ENCODE results near the gene SMYD3.

Gene SMYD3

GRCh38 chr1:246069581-246069980 lies 437.5 kb downstream of the SMYD3 start:
- no peak overlapping the region for H3K27ac ChIP-seq (ENCODE audit: low read length)
- no peaks in the 10 kb centered on the region for H3K36me3 ChIP-seq (ENCODE audit: control insufficient read depth in 1 of 2, insufficient read depth in 2 of 2, low read length in 2 of 2)
- no peak overlapping the region for H3K4me3 ChIP-seq (ENCODE audit: low read depth in 1 of 2, low read length in 2 of 2)
- no peaks in the 10 kb centered on the region for H3K9me3 ChIP-seq (ENCODE audit: control insufficient read depth in 1 of 2, low read length in 2 of 2)
- H3K27me3 ChIP-seq (ENCODE audit: low read depth, low read length) = no peaks in the 10 kb centered on the region
- peaks cover 0 to 2% of the 10 kb centered on the region in 2 donors for H3K4me1 ChIP-seq (ENCODE audit: control insufficient read depth in 1 of 2, insufficient read depth in 2 of 2, low read length in 2 of 2)

DNA sequence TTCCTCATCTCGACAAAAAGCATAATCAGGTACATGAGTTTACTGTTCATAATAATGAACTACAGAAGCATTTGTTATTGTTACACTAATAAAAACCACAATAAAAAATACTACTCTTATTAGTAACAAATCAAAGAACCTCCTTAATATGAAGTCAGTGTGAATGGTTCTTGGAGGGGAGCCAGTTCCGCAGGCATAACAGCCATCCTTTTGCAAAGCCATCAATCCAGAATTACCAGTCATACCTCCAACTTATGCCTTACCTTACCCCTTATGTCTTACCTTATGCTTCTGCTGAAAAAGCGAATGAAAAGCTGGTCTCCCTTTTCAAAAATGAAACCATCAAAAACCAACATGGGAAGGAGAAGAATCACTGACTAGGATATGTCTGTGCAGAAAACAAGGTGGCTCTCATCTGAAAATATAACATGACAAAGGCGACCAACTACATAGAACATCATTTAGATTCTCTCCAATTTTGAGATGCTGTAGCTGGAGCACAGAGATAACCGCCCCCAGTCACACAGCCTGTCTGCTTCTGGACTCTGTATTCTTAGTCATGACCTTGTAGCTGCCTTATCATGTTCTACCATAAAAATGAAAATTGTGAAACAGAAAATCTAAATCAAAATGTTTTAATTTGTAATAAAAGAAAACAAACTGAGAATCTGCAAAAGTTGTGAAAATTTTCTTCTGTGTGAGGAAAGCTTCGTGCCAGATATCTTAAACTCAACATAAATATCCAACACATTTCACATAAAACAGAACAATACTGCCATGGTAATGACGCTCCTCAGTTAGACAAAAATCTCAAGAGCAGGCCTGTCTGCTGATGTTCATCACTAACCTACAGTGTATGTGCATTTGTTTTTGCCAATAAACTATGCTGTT lies 438.2 kb downstream of the SMYD3 start:
- no peak overlapping the region for H3K4me3 ChIP-seq (ENCODE audit: low read depth in 1 of 2, low read length in 2 of 2)
- H3K9me3 ChIP-seq (ENCODE audit: control insufficient read depth in 1 of 2, low read length in 2 of 2) = no peaks in the 10 kb centered on the region
- H3K27ac ChIP-seq (ENCODE audit: low read length) = no peak overlapping the region
- peaks cover 0 to 5% of the 10 kb centered on the region in 2 donors for H3K4me1 ChIP-seq (ENCODE audit: control insufficient read depth in 1 of 2, insufficient read depth in 2 of 2, low read length in 2 of 2)
- no peaks in the 10 kb centered on the region for H3K27me3 ChIP-seq (ENCODE audit: low read depth, low read length)
- H3K36me3 ChIP-seq (ENCODE audit: control insufficient read depth in 1 of 2, insufficient read depth in 2 of 2, low read length in 2 of 2) = no peaks in the 10 kb centered on the region

- Histone ChIP-seq H3K36me3 (ENCODE audit: control insufficient read depth in 1 of 2, insufficient read depth in 2 of 2, low read length in 2 of 2) (no peaks in the 10 kb centered on the region), H3K4me1 (ENCODE audit: control insufficient read depth in 1 of 2, insufficient read depth in 2 of 2, low read length in 2 of 2) (peaks cover 0 to 5% of the 10 kb centered on the region in 2 donors), H3K27ac (ENCODE audit: low read length) (no peak overlapping the region), H3K4me3 (ENCODE audit: low read depth in 1 of 2, low read length in 2 of 2) (no peak overlapping the region), H3K27me3 (ENCODE audit: low read depth, low read length) (no peaks in the 10 kb centered on the region), H3K9me3 (ENCODE audit: control insufficient read depth in 1 of 2, low read length in 2 of 2) (no peaks in the 10 kb centered on the region)
Observed at GRCh38 chr1:246068217-246068512, 438.9 kb downstream of the SMYD3 start.

DNA sequence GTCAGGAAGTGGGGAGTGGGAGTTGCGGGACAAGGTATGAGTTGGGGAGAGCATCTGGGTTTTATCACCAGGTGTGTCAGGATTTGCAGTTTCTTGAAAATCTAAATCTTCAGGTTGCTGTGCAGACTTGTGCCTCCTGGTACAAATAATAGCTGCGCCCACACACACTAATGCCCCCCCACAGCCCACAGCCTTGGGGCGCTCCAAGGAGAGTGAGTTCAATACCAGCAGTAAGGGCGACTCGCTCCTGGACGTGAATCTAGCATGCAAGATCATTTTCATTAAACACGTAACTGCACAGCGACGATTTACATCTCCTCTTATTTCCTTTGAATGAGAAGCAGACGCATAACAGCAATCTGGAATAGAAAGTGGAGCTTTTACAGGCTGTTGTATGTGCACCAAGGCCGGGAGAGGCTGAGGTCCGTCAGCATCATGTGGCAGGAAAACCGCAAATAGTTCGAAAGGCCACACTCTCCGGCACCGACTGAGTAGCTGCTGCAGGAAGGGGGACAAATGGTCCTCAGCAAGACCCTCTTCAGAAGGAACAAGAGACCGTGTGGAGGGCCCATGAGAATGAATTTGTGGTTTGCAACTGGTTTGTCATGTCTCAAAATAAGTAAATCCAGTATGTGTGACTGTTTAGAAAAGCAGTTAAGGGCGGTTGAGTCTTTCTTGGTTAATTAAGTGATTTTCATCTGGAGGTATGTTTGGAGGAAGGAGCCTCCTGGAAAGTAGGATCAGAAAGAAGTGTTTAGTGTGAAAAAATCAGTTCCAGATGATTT lies 439.5 kb downstream of the SMYD3 start:
- Histone ChIP-seq H3K4me1 (ENCODE audit: control insufficient read depth in 1 of 2, insufficient read depth in 2 of 2, low read length in 2 of 2) (peaks cover 0 to 5% of the 10 kb centered on the region in 2 donors), H3K36me3 (ENCODE audit: control insufficient read depth in 1 of 2, insufficient read depth in 2 of 2, low read length in 2 of 2) (no peaks in the 10 kb centered on the region), H3K27me3 (ENCODE audit: low read depth, low read length) (no peaks in the 10 kb centered on the region), H3K9me3 (ENCODE audit: control insufficient read depth in 1 of 2, low read length in 2 of 2) (no peaks in the 10 kb centered on the region), H3K27ac (ENCODE audit: low read length) (no peak overlapping the region), H3K4me3 (ENCODE audit: low read depth in 1 of 2, low read length in 2 of 2) (no peak overlapping the region)

DNA sequence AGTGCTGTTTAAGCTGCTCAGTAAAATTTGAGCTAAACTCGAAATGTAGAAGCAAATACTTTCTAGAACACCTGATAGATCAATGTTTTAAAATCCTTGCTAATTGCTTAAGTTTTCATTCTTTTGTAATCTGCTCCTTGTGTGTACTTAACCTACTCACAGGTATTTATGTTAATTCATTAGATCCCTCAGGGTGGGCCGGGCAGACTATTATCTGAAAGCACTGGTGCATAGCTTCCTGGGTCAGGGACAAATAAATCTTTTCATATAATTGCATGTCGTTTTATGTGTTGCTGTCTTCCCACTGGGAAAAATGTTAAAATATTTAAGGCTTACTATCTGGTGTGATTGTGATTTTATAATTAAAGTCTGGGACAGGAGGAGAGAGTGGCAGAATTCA lies 440.5 kb downstream of the SMYD3 start:
- Histone ChIP-seq H3K4me1 (ENCODE audit: control insufficient read depth in 1 of 2, insufficient read depth in 2 of 2, low read length in 2 of 2) (peaks cover 0 to 5% of the 10 kb centered on the region in 2 donors), H3K27ac (ENCODE audit: low read length) (no peak overlapping the region), H3K27me3 (ENCODE audit: low read depth, low read length) (no peaks in the 10 kb centered on the region), H3K4me3 (ENCODE audit: low read depth in 1 of 2, low read length in 2 of 2) (no peak overlapping the region), H3K9me3 (ENCODE audit: control insufficient read depth in 1 of 2, low read length in 2 of 2) (no peaks in the 10 kb centered on the region), H3K36me3 (ENCODE audit: control insufficient read depth in 1 of 2, insufficient read depth in 2 of 2, low read length in 2 of 2) (no peaks in the 10 kb centered on the region)

GRCh38 chr1:246065592-246065991 lies 441.5 kb downstream of the SMYD3 start:
- H3K27ac ChIP-seq (ENCODE audit: low read length) = no peak overlapping the region
- no peak overlapping the region for H3K4me3 ChIP-seq (ENCODE audit: low read depth in 1 of 2, low read length in 2 of 2)
- no peaks in the 10 kb centered on the region for H3K36me3 ChIP-seq (ENCODE audit: control insufficient read depth in 1 of 2, insufficient read depth in 2 of 2, low read length in 2 of 2)
- H3K4me1 ChIP-seq (ENCODE audit: control insufficient read depth in 1 of 2, insufficient read depth in 2 of 2, low read length in 2 of 2) = peaks cover 0 to 5% of the 10 kb centered on the region in 2 donors
- H3K9me3 ChIP-seq (ENCODE audit: control insufficient read depth in 1 of 2, low read length in 2 of 2) = no peaks in the 10 kb centered on the region
- no peaks in the 10 kb centered on the region for H3K27me3 ChIP-seq (ENCODE audit: low read depth, low read length)

GRCh38 chr1:246064891-246065290 lies 442.2 kb downstream of the SMYD3 start:
- Histone ChIP-seq H3K4me1 (ENCODE audit: control insufficient read depth in 1 of 2, insufficient read depth in 2 of 2, low read length in 2 of 2) (peaks cover 0 to 5% of the 10 kb centered on the region in 2 donors), H3K27me3 (ENCODE audit: low read depth, low read length) (no peaks in the 10 kb centered on the region), H3K36me3 (ENCODE audit: control insufficient read depth in 1 of 2, insufficient read depth in 2 of 2, low read length in 2 of 2) (no peaks in the 10 kb centered on the region), H3K9me3 (ENCODE audit: control insufficient read depth in 1 of 2, low read length in 2 of 2) (no peaks in the 10 kb centered on the region), H3K27ac (ENCODE audit: low read length) (no peak overlapping the region), H3K4me3 (ENCODE audit: low read depth in 1 of 2, low read length in 2 of 2) (no peak overlapping the region)

- Histone ChIP-seq H3K36me3 (ENCODE audit: control insufficient read depth in 1 of 2, insufficient read depth in 2 of 2, low read length in 2 of 2) (no peaks in the 10 kb centered on the region), H3K9me3 (ENCODE audit: control insufficient read depth in 1 of 2, low read length in 2 of 2) (no peaks in the 10 kb centered on the region), H3K4me3 (ENCODE audit: low read depth in 1 of 2, low read length in 2 of 2) (no peak overlapping the region), H3K4me1 (ENCODE audit: control insufficient read depth in 1 of 2, insufficient read depth in 2 of 2, low read length in 2 of 2) (peaks cover 0 to 5% of the 10 kb centered on the region in 2 donors), H3K27me3 (ENCODE audit: low read depth, low read length) (no peaks in the 10 kb centered on the region), H3K27ac (ENCODE audit: low read length) (no peak overlapping the region)
Observed at GRCh38 chr1:246063013-246063616, 444.0 kb downstream of the SMYD3 start.

DNA sequence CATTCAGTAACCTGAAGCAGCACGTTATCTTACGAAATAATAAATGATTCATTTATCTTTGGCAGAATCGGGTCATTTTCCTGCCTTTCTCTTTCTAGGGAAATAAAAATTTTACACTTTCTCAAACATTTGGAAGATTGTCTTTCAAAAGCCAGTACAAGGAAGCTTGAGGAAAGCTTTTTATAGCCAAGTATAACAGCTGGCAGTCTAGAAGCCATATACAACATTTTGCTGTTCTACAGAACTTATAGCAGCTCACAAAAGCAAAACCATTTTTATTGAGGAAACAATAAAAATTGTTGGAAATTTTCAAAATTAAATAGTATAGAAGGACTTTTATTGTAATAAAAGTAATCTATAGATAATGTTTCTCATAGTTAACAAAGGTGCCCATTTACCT lies 448.6 kb downstream of the SMYD3 start:
- H3K36me3 ChIP-seq (ENCODE audit: control insufficient read depth in 1 of 2, insufficient read depth in 2 of 2, low read length in 2 of 2) = peaks cover 0 to 4% of the 10 kb centered on the region in 2 donors
- no peaks in the 10 kb centered on the region for H3K27me3 ChIP-seq (ENCODE audit: low read depth, low read length)
- no peak overlapping the region for H3K4me3 ChIP-seq (ENCODE audit: low read depth in 1 of 2, low read length in 2 of 2)
- H3K4me1 ChIP-seq (ENCODE audit: control insufficient read depth in 1 of 2, insufficient read depth in 2 of 2, low read length in 2 of 2) = no peaks in the 10 kb centered on the region
- peaks cover 0 to 3% of the 10 kb centered on the region in 2 donors for H3K9me3 ChIP-seq (ENCODE audit: control insufficient read depth in 1 of 2, low read length in 2 of 2)
- H3K27ac ChIP-seq (ENCODE audit: low read length) = no peak overlapping the region

DNA sequence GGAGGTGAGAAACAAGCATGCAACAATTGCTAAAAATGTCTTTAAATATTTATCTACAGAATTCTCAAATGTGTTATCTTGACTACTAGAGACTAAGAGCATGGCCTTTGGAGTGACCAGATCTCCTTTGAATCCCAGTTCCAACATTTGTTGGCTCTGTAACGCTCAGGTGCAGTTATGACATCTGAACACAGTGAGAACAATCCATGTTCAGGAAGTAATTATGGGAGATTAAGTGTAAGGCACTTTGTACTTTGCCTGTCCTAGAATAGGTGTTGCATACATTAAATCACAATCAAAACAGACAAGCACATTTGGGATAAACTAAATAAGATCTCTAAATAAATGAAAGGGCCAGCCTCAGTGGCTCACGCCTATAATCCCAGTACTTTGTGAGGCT lies 454.5 kb downstream of the SMYD3 start:
- peaks cover 0 to 4% of the 10 kb centered on the region in 2 donors for H3K36me3 ChIP-seq (ENCODE audit: control insufficient read depth in 1 of 2, insufficient read depth in 2 of 2, low read length in 2 of 2)
- no peak overlapping the region for H3K4me3 ChIP-seq (ENCODE audit: low read depth in 1 of 2, low read length in 2 of 2)
- H3K27me3 ChIP-seq (ENCODE audit: low read depth, low read length) = no peaks in the 10 kb centered on the region
- H3K9me3 ChIP-seq (ENCODE audit: control insufficient read depth in 1 of 2, low read length in 2 of 2) = peaks cover 0 to 3% of the 10 kb centered on the region in 2 donors
- no peak overlapping the region for H3K27ac ChIP-seq (ENCODE audit: low read length)
- H3K4me1 ChIP-seq (ENCODE audit: control insufficient read depth in 1 of 2, insufficient read depth in 2 of 2, low read length in 2 of 2) = no peaks in the 10 kb centered on the region

- Histone ChIP-seq H3K36me3 (ENCODE audit: control insufficient read depth in 1 of 2, insufficient read depth in 2 of 2, low read length in 2 of 2) (peaks cover 0 to 4% of the 10 kb centered on the region in 2 donors), H3K27me3 (ENCODE audit: low read depth, low read length) (no peaks in the 10 kb centered on the region), H3K27ac (ENCODE audit: low read length) (no peak overlapping the region), H3K4me1 (ENCODE audit: control insufficient read depth in 1 of 2, insufficient read depth in 2 of 2, low read length in 2 of 2) (no peaks in the 10 kb centered on the region), H3K9me3 (ENCODE audit: control insufficient read depth in 1 of 2, low read length in 2 of 2) (peaks cover 0 to 3% of the 10 kb centered on the region in 2 donors), H3K4me3 (ENCODE audit: low read depth in 1 of 2, low read length in 2 of 2) (no peak overlapping the region)
Observed at GRCh38 chr1:246051909-246052518, 455.1 kb downstream of the SMYD3 start.

Data from muscle layer of duodenum (tissue), 2 donors.